ENCODE data around the gene NT5DC1. TPM values are rescaled to one million over a fixed set of nuclear protein-coding genes. Genes with fewer than 3 reads are reported as not detected.
A peak's percentile ranks its signal among the peaks of the same experiment; 100 is the strongest.

The NT5DC1 gene
- total and polyA plus RNA-seq, 9 donors: 5.1 to 33.9 (median 27.0) TPM

DNA sequence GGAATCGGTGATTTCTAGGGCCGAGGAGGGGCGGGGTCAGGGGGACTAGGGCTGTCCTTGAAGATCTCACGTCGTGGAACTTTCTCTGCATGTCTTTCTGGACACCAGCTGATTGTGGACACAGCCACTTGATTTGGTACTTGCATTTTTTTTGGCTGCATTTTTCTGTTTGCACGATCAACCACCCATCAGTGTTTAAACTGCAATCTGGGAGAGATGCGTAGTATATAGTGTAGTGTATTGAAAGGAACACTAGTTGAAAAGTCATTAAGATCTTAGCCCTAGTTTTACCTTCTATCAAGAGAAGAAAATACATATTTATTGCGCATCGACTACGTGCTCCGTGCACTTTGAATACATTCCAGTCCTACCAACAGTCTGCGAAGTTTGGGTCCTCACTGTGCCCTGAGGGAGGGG lies 657 bp downstream of the NT5DC1 start:
- no peak for TF ChIP-seq EP300 (IDR thresholded peaks at IDR 0.05)
- TF ChIP-seq, protein P1, sequence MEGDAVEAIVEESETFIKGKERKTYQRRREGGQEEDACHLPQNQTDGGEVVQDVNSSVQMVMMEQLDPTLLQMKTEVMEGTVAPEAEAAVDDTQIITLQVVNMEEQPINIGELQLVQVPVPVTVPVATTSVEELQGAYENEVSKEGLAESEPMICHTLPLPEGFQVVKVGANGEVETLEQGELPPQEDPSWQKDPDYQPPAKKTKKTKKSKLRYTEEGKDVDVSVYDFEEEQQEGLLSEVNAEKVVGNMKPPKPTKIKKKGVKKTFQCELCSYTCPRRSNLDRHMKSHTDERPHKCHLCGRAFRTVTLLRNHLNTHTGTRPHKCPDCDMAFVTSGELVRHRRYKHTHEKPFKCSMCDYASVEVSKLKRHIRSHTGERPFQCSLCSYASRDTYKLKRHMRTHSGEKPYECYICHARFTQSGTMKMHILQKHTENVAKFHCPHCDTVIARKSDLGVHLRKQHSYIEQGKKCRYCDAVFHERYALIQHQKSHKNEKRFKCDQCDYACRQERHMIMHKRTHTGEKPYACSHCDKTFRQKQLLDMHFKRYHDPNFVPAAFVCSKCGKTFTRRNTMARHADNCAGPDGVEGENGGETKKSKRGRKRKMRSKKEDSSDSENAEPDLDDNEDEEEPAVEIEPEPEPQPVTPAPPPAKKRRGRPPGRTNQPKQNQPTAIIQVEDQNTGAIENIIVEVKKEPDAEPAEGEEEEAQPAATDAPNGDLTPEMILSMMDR (IDR thresholded peaks at IDR 0.05): no peak
- TF ChIP-seq POLR2A (IDR thresholded peaks at IDR 0.05): no peak
- H3K4me3 ChIP-seq: peak overlapping the region; percentile 76
- intact Hi-C loops (cut with DNase I): loop anchor here in 1 of 4 donors (2.0 kb wide), 1 partner anchor 91 kb away; no protein-coding TSS in a partner anchor
- no peak for DNase-seq
- 0 to 1% (median 1%) methylated on average over 12 of the region's 12 CpGs for WGBS, 3 donors
- no peaks in the 10 kb centered on the region for H3K27me3 ChIP-seq
- no peaks in the 10 kb centered on the region for H3K4me1 ChIP-seq (ENCODE audit: insufficient read depth)
- H3K9me3 ChIP-seq: no peaks in the 10 kb centered on the region
- H3K36me3 ChIP-seq: no peaks in the 10 kb centered on the region
- peak overlapping the region; percentile 67 to 96 for H3K27ac ChIP-seq

DNA sequence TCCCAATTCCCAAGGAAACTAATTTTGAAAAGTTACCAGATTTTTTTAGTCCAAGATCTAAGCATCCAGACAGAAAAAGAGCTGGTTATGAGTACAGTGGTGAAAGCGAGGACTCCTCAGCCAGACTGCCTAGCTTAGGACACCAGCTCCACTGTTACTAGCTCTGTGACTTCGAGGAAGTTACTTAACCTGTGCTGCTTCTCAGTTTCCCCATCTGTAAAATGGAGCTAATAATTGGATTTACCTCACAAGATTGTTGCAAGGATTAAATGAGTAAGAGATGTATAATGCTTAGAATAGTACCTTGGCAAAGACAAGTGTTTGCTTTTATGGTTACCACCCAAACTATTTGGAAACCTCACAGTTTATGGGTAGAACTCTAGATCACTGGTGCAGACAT lies 1.1 kb downstream of the NT5DC1 start:
- H3K4me1 ChIP-seq (ENCODE audit: insufficient read depth): no peaks in the 10 kb centered on the region
- no peak overlapping the region for H3K27ac ChIP-seq
- no peaks in the 10 kb centered on the region for H3K36me3 ChIP-seq
- TF ChIP-seq EP300 (IDR thresholded peaks at IDR 0.05) (no peak), POLR2A (IDR thresholded peaks at IDR 0.05) (no peak)
- TF ChIP-seq, protein P1 (IDR thresholded peaks at IDR 0.05): no peak
- H3K9me3 ChIP-seq: no peaks in the 10 kb centered on the region
- WGBS, 3 donors: 56 to 75% (median 74%) methylated on average over 2 of the region's 2 CpGs
- DNase-seq: no peak
- peak overlapping the region; percentile 76 for H3K4me3 ChIP-seq
- no peaks in the 10 kb centered on the region for H3K27me3 ChIP-seq
- intact Hi-C loops (cut with DNase I): loop anchor here in 1 of 4 donors (2.0 kb wide), 1 partner anchor 91 kb away; no protein-coding TSS in a partner anchor

DNA sequence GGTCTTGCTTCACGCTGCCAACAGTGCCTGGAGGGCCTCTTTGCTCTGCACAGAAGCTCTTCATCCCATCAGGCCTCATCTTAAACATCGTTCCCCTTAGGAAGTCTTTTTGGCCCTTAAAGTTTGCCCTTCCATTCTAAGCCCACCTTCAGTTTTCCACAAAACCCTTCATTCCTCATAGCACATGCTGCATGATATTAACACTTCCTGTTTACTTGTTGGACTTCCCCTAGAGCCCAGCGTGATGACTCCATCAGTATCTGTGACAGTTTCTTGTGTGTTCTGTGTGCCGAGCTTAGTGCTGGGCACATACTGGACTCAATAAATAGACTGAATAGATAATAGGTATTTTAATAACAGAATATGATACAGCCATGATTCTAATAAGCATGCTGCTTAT lies 2.2 kb downstream of the NT5DC1 start:
- TF ChIP-seq, protein P1 (IDR thresholded peaks at IDR 0.05): no peak
- no peak for TF ChIP-seq POLR2A (IDR thresholded peaks at IDR 0.05)
- no peak for TF ChIP-seq EP300 (IDR thresholded peaks at IDR 0.05)
- WGBS, 3 donors: 84 to 90% (median 90%) methylated on average over 4 of the region's 4 CpGs
- no peaks in the 10 kb centered on the region for H3K27me3 ChIP-seq
- no peaks in the 10 kb centered on the region for H3K9me3 ChIP-seq
- no peaks in the 10 kb centered on the region for H3K36me3 ChIP-seq
- no peak overlapping the region for H3K27ac ChIP-seq
- H3K4me3 ChIP-seq: no peak overlapping the region
- intact Hi-C loops (cut with DNase I): no loop called here
- no peaks in the 10 kb centered on the region for H3K4me1 ChIP-seq (ENCODE audit: insufficient read depth)
- DNase-seq: no peak

DNA sequence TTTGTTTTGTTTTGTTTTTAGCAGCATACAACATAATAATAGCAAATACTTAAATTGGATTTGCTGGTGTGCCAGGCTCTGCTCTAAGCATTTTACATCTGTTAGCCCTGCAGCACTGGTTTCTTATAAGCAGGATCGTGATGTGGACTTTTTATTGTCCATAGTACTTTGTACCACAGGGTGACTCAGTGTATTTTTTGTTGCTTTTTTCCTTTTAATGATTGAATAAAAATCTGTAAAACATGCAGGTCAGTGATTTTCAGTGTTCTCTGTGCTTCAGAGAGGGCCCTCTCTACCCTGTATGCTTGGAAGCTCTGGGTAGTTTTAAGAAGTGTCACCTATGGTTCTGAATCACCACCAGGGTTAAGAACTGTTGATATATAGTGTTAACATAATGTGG lies 4.0 kb downstream of the NT5DC1 start:
- Histone ChIP-seq H3K9me3 (no peaks in the 10 kb centered on the region), H3K36me3 (no peaks in the 10 kb centered on the region), H3K4me1 (ENCODE audit: insufficient read depth) (no peaks in the 10 kb centered on the region), H3K4me3 (no peak overlapping the region), H3K27ac (no peak overlapping the region), H3K27me3 (no peaks in the 10 kb centered on the region)
- 93 to 100% (median 97%) methylated on average over 1 of the region's 1 CpG for WGBS, 3 donors
- intact Hi-C loops (cut with DNase I): no loop called here
- no peak for DNase-seq
- TF ChIP-seq, protein P1 (IDR thresholded peaks at IDR 0.05): no peak
- no peak for TF ChIP-seq POLR2A (IDR thresholded peaks at IDR 0.05)
- no peak for TF ChIP-seq EP300 (IDR thresholded peaks at IDR 0.05)
